ENCODE measurements around the gene NHS.

Gene NHS

DNA sequence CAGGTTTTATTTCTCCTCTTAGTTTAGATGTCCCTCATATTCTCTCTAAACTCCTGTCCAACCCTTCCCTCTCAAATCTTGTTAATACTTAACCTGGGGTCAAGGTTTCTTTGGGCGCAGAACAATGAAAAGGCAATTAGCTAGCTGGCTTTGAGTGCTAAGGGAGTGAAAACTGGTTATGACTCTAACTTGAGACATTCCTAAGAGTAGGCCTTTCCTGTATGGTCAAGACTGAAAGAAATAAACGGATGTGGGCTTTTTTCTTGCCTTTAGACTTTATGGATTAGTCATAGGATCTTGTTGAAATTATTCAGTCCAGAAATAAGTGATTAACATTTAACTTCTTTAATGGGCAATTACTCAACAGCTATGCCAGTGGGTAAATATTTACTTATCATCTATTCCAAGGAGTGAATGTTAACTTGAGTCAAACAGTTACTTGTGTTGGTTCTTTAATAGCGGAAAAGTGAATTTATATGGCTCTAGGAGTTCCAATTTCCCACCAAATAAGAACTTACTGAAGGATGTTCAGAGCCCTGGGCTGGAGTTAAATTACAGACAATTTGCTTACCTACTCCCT, 220.5 kb downstream of the NHS start:
- DNase-seq, result no peak

DNA sequence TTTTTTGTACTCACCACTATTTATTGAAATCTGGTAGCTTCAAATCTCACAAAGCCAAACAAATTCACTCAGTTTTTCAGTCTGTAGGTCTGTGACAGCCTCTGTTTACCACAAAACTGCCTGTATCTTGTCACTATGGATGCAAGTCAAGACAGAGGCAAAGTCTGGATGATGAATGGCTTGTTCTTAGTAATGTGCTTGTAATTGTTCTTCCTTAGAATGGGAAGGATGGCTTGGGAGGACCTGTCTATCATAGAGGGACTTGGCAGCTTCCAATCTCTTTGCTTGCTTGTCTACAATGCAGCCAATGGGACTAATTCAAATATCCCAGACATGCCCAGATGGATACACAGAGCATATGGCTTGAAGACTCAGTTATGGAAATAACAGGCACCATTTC, 221.1 kb downstream of the NHS start:
- no peak for DNase-seq

DNA sequence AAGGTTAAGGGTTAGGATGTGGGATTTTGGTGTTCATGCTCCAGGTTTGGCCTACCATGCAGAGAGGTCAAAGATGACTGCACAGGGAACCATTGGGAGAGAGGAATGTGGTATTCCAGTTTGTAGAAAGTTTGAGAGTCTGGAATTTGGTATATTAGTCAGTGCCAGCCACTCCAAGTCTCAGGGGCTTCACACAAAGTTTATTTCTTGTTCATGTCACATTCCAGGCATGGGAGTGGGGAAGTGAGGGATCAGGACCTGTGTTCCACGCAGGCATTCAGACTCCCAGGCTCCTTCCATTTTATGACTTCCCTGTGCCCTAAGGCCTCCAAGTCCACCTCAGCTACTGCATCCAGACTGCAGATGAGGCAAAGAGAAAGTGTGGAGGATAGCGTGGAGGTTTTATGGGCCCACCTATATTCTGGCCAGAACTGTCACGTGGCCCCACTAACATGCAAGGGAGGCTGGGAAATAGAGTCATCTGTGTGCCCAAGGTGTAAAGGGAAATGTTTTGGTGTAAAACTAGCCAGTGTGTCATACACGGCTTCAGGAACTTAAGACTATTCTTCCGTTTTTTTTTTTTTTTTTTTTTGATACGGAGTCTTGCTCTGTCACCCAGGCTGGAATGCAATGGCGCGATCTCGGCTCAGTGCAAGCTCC, 221.7 kb downstream of the NHS start:
- DNase-seq, result no peak

DNA sequence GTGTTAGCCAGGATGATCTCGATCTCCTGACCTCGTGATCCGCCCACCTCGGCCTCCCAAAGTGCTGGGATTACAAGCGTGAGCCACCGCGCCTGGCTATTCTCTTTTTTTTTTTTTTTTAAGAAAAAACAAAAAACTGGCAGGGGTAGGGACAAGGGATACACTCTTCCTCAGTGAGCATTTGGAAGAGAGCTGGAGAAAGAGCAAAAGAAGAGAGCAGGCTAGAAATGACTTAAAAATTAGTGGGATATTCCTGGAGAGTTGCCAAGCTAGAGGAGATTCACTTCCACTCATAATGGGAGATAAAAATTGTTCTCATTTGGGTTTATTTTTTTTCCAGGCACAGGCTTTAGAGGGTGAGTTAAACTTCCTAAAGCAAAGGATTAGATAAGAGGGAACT, 222.3 kb downstream of the NHS start:
- DNase-seq, result no peak

DNA sequence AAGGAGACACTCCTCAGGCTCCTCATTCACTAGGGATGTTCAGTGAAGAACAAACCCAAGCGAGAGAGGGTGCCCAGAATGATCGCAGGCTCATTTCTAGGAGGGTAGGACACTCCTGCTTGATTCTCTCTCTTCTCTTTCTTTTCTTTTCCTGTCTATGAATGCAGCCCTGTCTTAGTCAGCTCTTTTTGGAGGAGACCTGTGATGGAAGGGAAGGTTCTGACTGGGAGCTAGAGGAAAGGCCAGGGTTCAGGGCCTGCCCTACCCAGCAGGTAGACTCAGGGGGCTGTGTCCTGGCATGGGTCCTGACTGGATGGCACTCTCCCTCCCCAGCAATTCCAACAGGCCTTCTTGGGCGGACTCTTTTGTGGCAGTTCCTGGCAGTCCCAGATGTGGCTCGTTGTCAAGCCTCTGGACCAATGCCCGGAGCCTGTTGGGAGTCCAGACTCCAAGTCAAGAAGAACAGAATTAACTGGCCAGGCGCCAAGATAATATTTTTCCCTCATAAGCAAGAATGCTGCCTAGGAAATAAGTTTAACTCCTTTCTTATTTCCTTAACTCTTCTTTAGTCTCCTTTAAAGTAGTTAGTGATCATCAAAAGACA, 222.9 kb downstream of the NHS start:
- no peak for DNase-seq

DNA sequence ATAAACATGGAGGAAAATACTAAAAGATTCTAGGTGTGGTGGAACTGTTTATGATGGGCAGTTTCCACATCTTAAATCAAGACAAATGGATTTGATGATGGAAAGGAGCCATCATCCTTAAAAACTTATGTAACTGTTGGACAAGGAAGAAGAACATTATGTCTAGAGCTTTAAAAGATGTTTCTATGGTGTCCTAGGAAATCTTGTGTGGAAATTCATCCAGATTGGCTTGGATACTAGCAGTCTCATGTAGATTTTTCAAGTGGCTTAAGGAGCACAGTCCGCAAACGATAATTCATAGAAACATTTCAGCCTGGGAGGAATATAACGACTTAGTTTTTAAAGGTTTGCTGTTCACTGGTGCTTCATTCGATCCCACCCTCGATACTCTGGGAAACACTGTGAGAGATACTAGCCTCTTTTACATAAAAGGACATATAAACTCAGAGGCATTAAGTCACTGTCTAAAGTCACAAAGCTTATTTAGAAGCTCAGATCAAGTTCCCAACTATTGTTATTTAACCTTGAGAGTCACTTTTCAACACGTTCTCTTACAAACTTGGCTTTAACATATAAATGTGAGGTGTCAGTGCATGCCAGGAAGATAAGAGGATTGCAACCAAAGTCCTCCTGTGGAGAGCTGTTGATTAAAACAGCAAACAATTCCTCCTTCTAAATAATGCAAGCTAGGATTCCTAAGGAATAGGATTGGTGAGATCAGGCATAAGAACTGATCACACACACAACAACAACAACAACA, 226.6 kb downstream of the NHS start:
- DNase-seq, result no peak

DNA sequence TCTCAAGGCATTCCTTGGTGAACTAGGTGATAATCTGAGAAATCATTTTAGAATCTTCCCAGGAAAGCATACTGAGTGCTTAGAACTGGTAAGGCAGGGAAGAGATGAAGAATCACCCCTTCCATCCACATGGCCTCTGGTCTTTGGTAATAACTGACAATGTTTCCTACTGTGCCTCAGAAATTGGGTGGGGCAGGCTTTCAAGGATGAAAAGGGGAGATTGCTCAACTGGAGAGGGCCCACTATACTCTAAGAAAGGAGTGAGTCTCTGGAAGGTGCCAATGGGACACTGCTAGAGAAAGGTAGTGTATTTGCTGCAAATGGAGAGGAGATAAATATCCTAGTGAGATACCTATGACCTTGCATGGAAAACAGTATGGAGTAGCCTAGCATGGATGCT, 227.2 kb downstream of the NHS start:
- DNase-seq, result no peak

DNA sequence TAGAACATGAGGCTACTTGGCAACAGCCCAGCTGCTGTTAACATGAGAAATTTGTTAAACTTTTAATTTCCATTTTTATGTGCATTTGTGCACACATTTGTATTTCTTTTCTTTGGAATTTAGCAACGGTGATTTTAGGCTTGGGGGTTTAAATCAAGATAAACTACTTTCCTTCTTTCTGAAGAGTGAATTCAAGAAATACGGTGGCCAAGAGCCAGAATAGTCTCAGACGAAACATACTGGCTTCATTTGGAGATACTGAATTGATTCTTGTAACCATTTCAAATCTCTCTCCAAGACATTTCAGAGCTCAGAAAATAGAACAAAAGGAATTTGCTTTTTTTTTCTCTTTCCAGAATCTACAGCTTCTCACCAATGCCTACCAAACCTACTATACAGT, 228.2 kb downstream of the NHS start:
- no peak for DNase-seq

DNA sequence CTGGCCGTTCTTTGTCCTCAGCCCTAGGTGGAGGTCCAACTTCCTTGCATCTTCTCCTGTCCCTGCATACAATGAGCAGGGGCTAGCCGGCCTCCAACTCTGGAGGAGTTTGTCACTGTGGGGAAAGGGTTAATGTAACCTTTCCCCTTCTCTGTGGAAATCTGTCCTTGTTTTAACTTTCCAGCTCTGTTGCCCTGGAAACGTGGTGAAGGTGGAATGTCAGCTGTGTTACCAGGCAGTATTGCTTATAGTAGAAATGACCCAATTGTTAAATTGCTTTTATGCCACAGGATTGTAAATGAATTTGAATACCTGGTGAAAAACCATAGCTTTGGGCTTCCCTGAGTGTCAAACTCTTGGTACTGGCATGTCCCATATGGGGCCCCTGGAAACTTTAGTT, 230.7 kb downstream of the NHS start:
- no peak for DNase-seq

DNA sequence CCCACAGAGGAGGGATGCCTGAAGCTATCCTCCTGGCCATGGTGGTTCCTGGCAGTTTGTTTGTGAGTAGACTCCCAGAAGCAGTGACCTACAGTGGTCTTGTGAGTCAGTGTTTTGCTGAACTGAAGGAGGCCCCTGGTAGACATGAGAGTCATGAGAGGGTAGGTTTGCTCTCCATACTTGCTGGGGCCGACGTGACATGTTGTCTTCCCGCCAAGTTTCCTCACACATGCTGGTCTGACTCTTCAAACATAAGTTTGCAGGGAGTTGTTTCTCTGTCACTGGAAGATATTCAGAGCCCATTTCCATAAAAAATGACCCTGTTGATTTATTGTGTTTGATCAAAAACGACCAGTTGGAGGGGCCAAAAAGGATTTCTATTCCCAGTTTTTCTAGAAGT, 231.2 kb downstream of the NHS start:
- DNase-seq, result no peak

DNA sequence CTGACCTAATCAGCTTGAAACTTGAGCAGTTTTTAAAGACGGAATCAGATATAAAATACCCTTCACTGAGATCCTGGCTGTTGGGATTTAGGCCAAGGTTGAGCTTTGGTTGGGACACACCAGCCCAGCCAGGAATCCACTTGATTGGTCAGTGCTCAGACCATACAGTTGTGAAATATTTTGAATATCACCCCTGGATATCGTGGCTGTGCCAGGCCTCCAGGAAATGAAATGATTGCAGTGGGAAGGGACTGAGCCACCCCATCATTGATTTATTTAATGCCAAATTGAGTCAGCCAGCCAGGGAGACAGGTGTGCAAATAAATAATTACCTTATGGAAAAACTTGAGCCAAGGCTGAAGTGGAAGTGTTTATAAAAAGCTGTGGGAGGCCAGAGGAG, 233.9 kb downstream of the NHS start:
- DNase-seq, result no peak

DNA sequence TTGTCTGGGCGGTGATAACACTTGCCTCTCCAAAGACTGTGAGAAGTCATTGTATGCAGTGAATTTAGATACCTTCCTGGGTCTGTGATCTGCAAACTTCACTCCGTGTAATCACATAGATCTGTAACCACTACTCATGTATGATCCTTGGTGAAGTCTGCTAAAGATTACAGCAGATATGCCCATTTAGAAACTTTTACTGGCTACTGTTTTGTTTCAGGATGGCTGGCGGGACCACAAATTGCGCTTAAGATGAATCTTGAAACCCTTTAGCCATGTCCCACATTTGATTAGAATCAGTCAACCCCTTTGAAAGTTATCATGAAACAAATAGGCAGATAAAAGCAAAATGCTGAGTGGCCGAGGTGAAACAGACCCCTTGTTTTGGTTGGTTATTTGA, 235.8 kb downstream of the NHS start:
- no peak for DNase-seq

DNA sequence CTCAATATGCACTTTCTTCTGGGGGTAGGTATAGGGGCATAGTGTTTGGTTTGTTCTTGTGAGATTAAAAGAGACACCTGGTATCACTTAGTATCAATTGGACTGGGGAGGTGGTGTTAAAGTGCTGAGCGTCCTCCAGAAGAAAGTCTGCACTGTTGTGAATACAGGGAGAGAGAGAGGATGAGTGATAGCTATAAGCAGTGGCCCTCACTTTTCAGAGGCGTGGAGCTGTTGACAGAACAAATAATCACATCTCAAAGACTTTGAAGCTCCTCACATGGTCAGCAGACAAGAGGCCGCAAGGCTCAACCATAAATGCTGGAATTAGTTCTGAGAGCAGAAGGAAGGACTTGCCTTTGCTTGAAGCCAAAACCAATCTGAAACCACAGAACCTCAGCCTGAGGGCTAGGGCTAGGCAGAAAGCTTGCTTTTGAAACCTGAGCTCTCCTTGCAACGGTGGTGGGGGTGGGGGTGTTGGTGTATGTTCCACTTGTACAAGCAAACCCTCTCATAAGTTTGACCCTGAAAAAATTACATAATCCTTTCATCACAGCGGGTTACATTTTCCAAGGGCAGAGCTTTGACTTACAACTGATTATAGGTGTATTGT, 239.1 kb downstream of the NHS start:
- no peak for DNase-seq

DNA sequence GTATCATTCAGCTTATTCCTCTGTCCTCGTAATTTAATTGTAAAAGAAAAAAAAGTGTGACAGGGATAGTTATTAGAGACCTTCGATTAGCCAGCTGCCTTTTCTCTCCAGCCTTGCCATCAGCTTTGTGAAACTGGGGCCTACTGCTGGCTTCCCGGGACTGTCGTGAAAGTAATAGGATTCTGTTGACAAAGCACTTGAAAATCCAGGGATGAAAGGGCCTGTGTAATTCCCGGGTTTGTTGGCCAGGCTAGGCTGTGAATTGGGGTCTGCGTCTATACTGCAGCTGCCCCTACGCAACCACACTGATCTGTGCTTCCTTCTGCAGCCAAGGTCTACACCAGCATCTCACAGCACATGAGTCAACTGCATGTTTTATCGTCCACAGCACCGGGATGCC, 241.9 kb downstream of the NHS start:
- no peak for DNase-seq

DNA sequence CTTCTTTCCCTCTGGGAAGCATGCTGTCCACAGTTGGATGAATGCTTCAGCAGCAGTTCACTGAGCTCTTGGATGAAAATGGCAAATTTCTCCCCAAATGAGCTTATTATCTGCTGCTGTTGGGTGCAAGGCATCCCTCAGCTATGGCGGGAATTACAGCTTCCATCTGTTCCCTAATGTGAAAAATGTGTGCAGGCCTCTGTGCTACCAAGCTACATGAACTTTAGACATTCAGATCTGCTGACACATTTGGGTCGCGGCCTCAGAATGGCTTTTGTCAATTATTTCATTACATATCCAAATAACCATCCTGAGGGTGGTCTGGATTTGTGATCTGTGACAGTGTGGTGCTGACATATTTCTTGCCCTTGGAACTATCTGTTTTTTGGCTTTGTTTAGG, 242.8 kb downstream of the NHS start:
- no peak for DNase-seq

DNA sequence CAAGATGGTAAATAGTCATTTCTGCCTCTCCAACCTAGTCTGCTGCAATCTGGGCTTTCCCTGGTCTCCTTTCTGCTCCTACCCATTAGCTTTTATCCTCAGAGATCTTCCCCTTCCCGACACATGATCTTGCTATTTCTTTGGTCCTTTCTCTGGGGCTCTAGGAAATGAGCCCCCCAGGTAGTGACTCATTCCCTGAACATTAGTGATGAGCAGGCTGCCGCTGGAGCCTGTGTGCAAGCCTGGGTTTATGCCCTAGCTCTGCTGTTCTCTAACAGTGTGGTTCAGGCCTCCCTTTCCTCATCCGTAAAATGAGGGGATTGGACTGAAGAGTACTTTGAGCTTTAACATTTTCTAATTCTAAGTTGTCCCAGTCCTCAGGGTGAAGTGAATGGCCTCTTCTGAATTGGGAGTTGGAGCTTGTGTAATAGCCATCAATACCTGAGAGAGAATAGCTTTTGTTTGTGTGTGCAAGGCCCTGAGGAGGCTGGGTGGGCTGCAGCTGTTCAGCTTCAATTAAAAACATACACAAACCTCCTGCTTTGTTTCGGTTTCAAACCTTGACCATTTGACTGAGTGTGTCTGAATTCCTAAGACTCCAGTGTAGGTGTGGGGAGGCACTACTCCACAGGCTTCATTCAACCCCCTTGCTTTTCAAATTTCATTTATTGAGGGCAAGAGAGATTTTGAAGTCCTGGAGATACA, 246.7 kb downstream of the NHS start:
- no peak for DNase-seq

DNA sequence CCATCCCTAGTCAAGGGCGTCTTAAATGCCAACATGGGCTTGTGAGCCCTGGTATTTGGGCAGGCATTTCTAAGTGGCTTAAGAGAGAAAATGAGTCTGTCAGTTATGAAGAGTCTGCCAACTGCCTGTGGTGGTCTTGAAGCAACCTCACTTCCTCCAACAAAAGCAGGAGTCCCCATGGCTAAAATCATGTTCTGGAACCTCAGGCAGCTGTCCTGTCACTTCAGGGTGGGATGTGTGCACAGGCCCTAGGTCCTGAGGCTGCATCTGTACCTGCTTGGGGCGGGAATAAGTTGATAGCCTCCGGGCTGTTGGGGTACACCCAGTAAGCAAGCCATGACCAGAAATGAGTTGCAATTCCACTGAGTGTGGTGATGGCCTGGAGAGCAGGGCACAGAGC, 247.3 kb downstream of the NHS start:
- DNase-seq, result no peak

DNA sequence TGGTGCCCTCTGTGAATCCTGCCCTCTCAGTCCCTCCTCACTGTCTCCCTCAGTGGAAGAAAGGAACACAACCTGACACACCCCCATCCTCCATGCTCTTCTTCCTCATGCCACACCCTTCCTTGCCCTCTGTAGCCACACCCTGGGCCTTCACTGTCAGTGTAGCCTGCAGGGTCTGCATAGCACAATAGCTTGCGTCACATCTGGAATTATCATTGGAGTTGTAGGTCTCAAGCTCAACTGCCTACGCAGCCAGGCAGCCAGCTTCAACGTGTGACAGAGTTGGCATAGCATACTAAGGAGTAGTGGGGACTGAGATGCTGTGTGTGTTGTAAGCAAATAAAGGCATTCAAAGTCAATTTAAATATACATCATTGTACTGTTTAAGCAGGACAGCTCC, 248.8 kb downstream of the NHS start:
- no peak for DNase-seq

DNA sequence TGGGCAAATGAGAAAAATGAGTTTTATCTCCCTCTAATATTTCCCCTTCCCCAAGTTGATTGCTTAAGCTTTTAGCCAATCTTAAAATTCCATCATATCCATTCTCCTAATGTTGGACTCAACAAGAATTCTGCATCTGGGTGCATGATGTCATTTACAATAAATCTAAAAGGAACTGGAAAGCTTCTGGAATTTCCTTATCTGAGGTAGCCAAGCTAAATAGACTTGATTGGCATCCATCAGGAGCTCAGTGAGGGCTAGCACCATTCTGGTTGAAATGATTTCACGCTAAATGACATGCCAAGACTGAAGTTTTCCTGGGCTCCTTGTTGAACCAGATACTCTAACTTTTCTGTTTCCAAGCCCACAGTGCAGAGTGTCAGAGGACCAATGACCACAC, 252.0 kb downstream of the NHS start:
- no peak for DNase-seq

DNA sequence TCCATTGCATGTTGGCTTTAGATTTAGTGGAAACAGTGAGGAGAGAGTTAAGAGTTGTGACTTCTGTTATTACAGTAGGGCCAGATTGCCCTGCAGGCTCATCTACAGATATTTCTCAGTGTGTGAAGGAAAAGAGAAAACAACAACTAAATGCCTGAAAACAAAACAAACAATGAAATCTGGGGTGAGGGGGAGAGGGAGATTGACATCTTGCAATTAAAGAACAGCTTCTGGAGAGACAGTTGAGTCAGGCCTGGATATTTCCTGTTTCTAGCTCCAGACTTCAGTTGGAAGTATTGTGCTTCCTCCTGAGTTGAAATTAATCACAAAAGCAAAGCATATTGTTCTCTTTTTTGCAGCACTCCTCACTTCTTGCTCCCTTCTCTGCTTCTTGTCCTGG, 254.0 kb downstream of the NHS start:
- DNase-seq, result no peak

DNA sequence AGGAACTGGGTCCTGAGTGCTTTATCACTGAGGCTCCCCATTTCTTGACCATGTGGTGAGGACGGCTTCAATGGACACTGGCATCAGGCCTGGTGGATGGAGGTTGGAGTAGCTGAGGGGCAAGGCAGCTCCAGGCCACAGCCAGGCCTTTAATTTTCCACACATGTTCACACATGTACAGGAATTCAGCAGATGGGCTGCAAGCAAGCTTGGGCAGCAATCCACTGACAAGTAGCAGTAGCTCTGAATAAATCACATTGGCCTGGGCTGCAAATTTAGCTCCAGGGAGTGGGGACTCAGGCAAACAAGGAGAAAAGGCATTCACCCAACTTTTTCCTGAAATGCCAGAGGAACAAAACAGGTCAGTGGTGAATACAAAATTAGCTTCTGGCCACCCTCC, 254.5 kb downstream of the NHS start:
- DNase-seq, result no peak

DNA sequence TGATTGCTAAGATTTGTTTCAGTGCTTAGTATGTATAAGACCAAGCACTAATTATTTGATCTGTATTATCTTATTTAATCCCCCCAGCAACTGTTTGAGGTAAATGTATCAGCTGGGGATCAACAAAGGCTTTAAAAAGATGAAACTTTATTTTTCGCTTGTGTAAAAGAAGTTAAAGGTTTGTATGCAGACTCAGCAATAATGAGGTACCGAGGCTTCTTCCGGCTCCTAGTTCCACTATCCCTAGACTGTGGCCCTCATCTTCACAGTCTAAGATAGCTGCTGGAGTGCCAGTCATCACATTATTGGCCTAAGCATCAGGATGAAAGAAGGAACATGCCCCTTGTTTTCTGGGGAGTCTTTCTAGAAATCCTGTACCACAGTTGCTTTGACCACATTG, 256.6 kb downstream of the NHS start:
- no peak for DNase-seq

DNA sequence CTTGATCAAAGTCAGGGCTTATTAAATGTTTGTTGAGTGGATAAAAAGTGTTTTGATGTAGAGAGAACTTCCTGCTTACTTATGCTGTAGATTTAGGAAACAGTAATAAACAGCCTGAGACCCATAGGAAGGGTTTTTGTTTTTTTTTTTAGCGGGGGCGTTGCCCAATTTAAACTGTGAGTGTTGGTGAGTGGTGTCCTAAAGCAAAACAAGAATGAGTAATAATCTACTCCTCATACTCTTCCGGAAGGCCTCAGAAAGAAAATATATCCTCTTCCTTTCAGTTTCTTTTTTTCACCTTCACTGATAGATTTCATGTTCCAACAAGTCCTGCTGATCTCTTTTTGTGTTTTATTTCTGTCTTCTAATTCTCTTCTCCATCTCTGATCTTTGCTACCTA, 257.9 kb downstream of the NHS start:
- DNase-seq, result no peak

Measured in GDM1 (cell line).